IMR-90 (cell line): Measurements from ENCODE around the gene ZNF423. TPM values are rescaled to one million over a fixed set of nuclear protein-coding genes. Genes with fewer than 3 reads are reported as not detected.

Source experiments
- ATAC-seq: fragments of 200-7000 bp; cut with Tn5 transposase; 2 replicates; pipeline ENCODE4 v1.9.1; 2020; ENCODE audit warnings: low read depth, mild to moderate bottlenecking, moderate library complexity
- BruUV-seq: library from RNA; stranded (reverse); fragments of 400-500 nt; replicated peaks from 2 replicates; lab custom pipeline; 2021; lab: Mats Ljungman, UMichigan
- CTCF ChIA-PET: fragments of 300-600 bp; formaldehyde crosslinking; extraction: SDS; loops from one replicate; lab custom pipeline; 2021; ENCODE audit warnings: antibody characterized with exemption; lab: Yijun Ruan, JAX
- POLR2A ChIA-PET: fragments of 300-600 bp; sonication (Branson Sonifier 250); formaldehyde crosslinking; loops from one replicate; lab custom pipeline; 2022; ENCODE audit warnings: antibody characterized with exemption; ENCODE audit not compliant: unreplicated experiment; lab: Charles Lee
- DNase-seq: peaks from one replicate; pipeline ENCODE4 v3.0.0; 2013
- H2AFZ ChIP-seq: replicated peaks from 2 replicates; pipeline ENCODE3; 2013; ENCODE audit warnings: low read length, mild to moderate bottlenecking; ENCODE audit not compliant: poor library complexity
- H2AK5ac ChIP-seq: 2 replicates; pipeline ENCODE4 v1.6.1; 2013; ENCODE audit warnings: low read depth, low read length, inconsistent platforms
- H2AK9ac ChIP-seq: replicated peaks from 2 replicates; pipeline ENCODE3; 2013; ENCODE audit warnings: mild to moderate bottlenecking, low read depth, low read length, moderate library complexity; ENCODE audit not compliant: poor library complexity
- H2BK120ac ChIP-seq: 2 replicates; pipeline ENCODE4 v1.6.1; 2013; ENCODE audit warnings: low read depth, low read length, inconsistent platforms
- H2BK15ac ChIP-seq: 3 replicates; pipeline ENCODE4 v1.6.1; 2013; ENCODE audit warnings: low read depth, low read length, inconsistent platforms
- H2BK20ac ChIP-seq: 2 replicates; pipeline ENCODE4 v1.6.1; 2013; ENCODE audit warnings: low read depth, mild to moderate bottlenecking, inconsistent platforms, low read length, moderate library complexity
- H2BK5ac ChIP-seq: 2 replicates; pipeline ENCODE4 v1.6.1; 2013; ENCODE audit warnings: mild to moderate bottlenecking, low read depth, low read length, inconsistent platforms; ENCODE audit not compliant: poor library complexity, severe bottlenecking
- H3K14ac ChIP-seq: replicated peaks from 2 replicates; pipeline ENCODE4 v1.6.1; 2013; ENCODE audit warnings: low read depth, low read length, inconsistent platforms
- H3K18ac ChIP-seq: 2 replicates; pipeline ENCODE4 v1.6.1; 2013; ENCODE audit warnings: low read depth, low read length, control low read depth
- H3K23ac ChIP-seq: 2 replicates; pipeline ENCODE4 v1.6.1; 2013; ENCODE audit warnings: low read depth, low read length, inconsistent platforms
- H3K27ac ChIP-seq: 2 replicates; pipeline ENCODE4 v1.5.1; 2013; ENCODE audit warnings: mild to moderate bottlenecking, control low read depth, low read length; ENCODE audit not compliant: insufficient read depth
- H3K27me3 ChIP-seq: 2 replicates; pipeline ENCODE4 v1.6.1; 2013; ENCODE audit warnings: low read length; ENCODE audit not compliant: control insufficient read depth, insufficient read depth
- H3K36me3 ChIP-seq: 2 replicates; pipeline ENCODE4 v1.6.1; 2013; ENCODE audit warnings: low read length, mixed read lengths; ENCODE audit not compliant: control insufficient read depth, insufficient read depth
- H3K4ac ChIP-seq: 2 replicates; pipeline ENCODE4 v1.6.1; 2013; ENCODE audit warnings: low read depth, low read length, inconsistent platforms
- H3K4me1 ChIP-seq: 2 replicates; pipeline ENCODE4 v1.6.1; 2013; ENCODE audit warnings: low read length, mixed read lengths; ENCODE audit not compliant: control insufficient read depth, insufficient read depth
- H3K4me2 ChIP-seq: 2 replicates; pipeline ENCODE4 v1.6.1; 2013; ENCODE audit warnings: low read depth, mild to moderate bottlenecking, control low read depth, low read length, moderate library complexity
- H3K4me3 ChIP-seq: 2 replicates; pipeline ENCODE4 v1.5.1; 2013; ENCODE audit warnings: low read depth, mild to moderate bottlenecking, control low read depth, low read length, moderate library complexity; ENCODE audit not compliant: insufficient read depth
- H3K56ac ChIP-seq: 2 replicates; pipeline ENCODE4 v1.6.1; 2013; ENCODE audit warnings: low read length, inconsistent platforms; ENCODE audit not compliant: insufficient read depth; ENCODE audit errors: extremely low read depth
- H3K79me1 ChIP-seq, 2 experiments: 2 replicates each; pipeline ENCODE4 v1.6.1; 2013; ENCODE audit warnings: low read length in 2 of 2, inconsistent platforms in 1 of 2, low read depth in 1 of 2
- H3K9ac ChIP-seq: 2 replicates; pipeline ENCODE4 v1.6.1; 2013; ENCODE audit warnings: low read depth, low read length, control low read depth
- H3K9me1 ChIP-seq: 2 replicates; pipeline ENCODE4 v1.6.1; 2013; ENCODE audit warnings: low read length, inconsistent platforms; ENCODE audit not compliant: insufficient read depth
- H3K9me3 ChIP-seq: 2 replicates; pipeline ENCODE4 v1.6.1; 2013; ENCODE audit warnings: low read length; ENCODE audit not compliant: control insufficient read depth, insufficient read depth
- H4K20me1 ChIP-seq: 2 replicates; pipeline ENCODE4 v1.6.1; 2013; ENCODE audit warnings: low read length, inconsistent platforms; ENCODE audit not compliant: insufficient read depth
- H4K5ac ChIP-seq: 2 replicates; pipeline ENCODE4 v1.6.1; 2013; ENCODE audit warnings: mild to moderate bottlenecking, low read depth, low read length, control low read depth
- H4K8ac ChIP-seq, 2 experiments: 2 replicates each; pipeline ENCODE4 v1.6.1; 2013; ENCODE audit warnings: low read depth in 2 of 2, low read length in 2 of 2, control low read depth in 1 of 2, inconsistent platforms in 1 of 2
- H4K91ac ChIP-seq: 2 replicates; pipeline ENCODE4 v1.6.1; 2013; ENCODE audit warnings: low read depth, low read length, inconsistent platforms; ENCODE audit not compliant: insufficient read depth
- BHLHE40 ChIP-seq: fragments of 150-350 bp; IDR thresholded peaks from 2 replicates; pipeline ENCODE4 v1.6.1; 2016; ENCODE audit warnings: mild to moderate bottlenecking, low read depth, low read length
- CEBPB ChIP-seq: IDR thresholded peaks from 2 replicates; pipeline ENCODE4 v1.6.1; 2012; ENCODE audit warnings: low read depth, low read length, improper control_type of control experiment
- CHD1 ChIP-seq: IDR thresholded peaks from 2 replicates; pipeline ENCODE4 v1.6.1; 2012; ENCODE audit warnings: low read depth, low read length, improper control_type of control experiment
- CTCF ChIP-seq: conservative IDR thresholded peaks from 2 replicates; pipeline ENCODE4 v1.5.1; 2012; ENCODE audit warnings: mild to moderate bottlenecking, low read depth, low read length, improper control_type of control experiment
- ELK1 ChIP-seq: fragments of 150-350 bp; IDR thresholded peaks from 2 replicates; pipeline ENCODE4 v1.6.1; 2016; ENCODE audit warnings: low read depth, mild to moderate bottlenecking, low read length, moderate library complexity, borderline replicate concordance
- FOS ChIP-seq: fragments of 150-350 bp; IDR thresholded peaks from 2 replicates; pipeline ENCODE4 v1.6.1; 2016; ENCODE audit warnings: low read depth, low read length
- MAFK ChIP-seq: IDR thresholded peaks from 2 replicates; pipeline ENCODE4 v1.6.1; 2012; ENCODE audit warnings: low read depth, low read length, improper control_type of control experiment
- MAZ ChIP-seq: IDR thresholded peaks from 2 replicates; pipeline ENCODE4 v1.6.1; 2012; ENCODE audit warnings: low read depth, mild to moderate bottlenecking, low read length, improper control_type of control experiment, moderate library complexity, borderline replicate concordance
- MXI1 ChIP-seq: IDR thresholded peaks from 2 replicates; pipeline ENCODE4 v1.6.1; 2012; ENCODE audit warnings: low read depth, mild to moderate bottlenecking, low read length, moderate library complexity, borderline replicate concordance
- NFE2L2 ChIP-seq: fragments of 150-350 bp; IDR thresholded peaks from 2 replicates; pipeline ENCODE4 v1.6.1; 2016; ENCODE audit warnings: low read depth, mild to moderate bottlenecking, low read length
- POLR2A ChIP-seq: IDR thresholded peaks from 2 replicates; pipeline ENCODE4 v1.6.1; 2012; ENCODE audit warnings: mild to moderate bottlenecking, low read depth, low read length
- RAD21 ChIP-seq: IDR thresholded peaks from 2 replicates; pipeline ENCODE4 v1.6.1; 2012; ENCODE audit warnings: low read length, improper control_type of control experiment
- RCOR1 ChIP-seq: IDR thresholded peaks from 2 replicates; pipeline ENCODE4 v1.6.1; 2012; ENCODE audit warnings: mild to moderate bottlenecking, low read length, improper control_type of control experiment; ENCODE audit not compliant: insufficient replicate concordance
- RFX5 ChIP-seq: IDR thresholded peaks from 2 replicates; pipeline ENCODE4 v1.8.0; 2012; ENCODE audit warnings: low read depth, mild to moderate bottlenecking, low read length, moderate library complexity
- SMC3 ChIP-seq: fragments of 150-350 bp; IDR thresholded peaks from 2 replicates; pipeline ENCODE4 v1.6.1; 2016; ENCODE audit warnings: low read depth, mild to moderate bottlenecking, antibody characterized with exemption, low read length, moderate library complexity
- USF2 ChIP-seq: fragments of 150-350 bp; IDR thresholded peaks from 2 replicates; pipeline ENCODE4 v1.6.1; 2017; ENCODE audit warnings: mild to moderate bottlenecking, antibody characterized with exemption, low read length, low read depth
- WGBS, 2 experiments: methylation state at CpG; one replicate each; pipeline versions ENCODE4 v1.1.5 to v1.1.7; 2013; ENCODE audit warnings: missing lambda C conversion rate in 2 of 2; ENCODE audit not compliant: insufficient read length in 1 of 2; ENCODE audit errors: extremely low coverage in 2 of 2; 5-methylcytosine and 5-hydroxymethylcytosine counted together
- dilution Hi-C: fragments of 300-500 bp; cut with HindIII; formaldehyde crosslinking; loops from one replicate; pipeline ENCODE4 v1.14.3; 2018; ENCODE audit warnings: low sequenced_read_pairs; ENCODE audit not compliant: unreplicated experiment
- in situ Hi-C: fragments of 300-500 bp; cut with MboI; formaldehyde crosslinking; loops from 3 replicates; pipeline ENCODE4 v1.14.3; 2019; ENCODE audit warnings: low sequenced_read_pairs, inconsistent platforms, mixed read lengths
- intact Hi-C: fragments of 100-400 bp; cut with micrococcal nuclease; formaldehyde crosslinking; loops from 2 replicates; pipeline ENCODE4 v1.10.0; 2022
- polyA plus RNA-seq, 3 experiments: library from polyadenylated mRNA; depleted of rRNA; stranded (reverse); fragments of >200 nt; gene quantifications; 2 replicates each; pipeline ENCODE4 v1.2.3, GENCODE V29; 2012; ENCODE audit warnings: low replicate concordance in 1 of 3
- total RNA-seq: library from RNA; depleted of rRNA; stranded (reverse); fragments of >200 nt; gene quantifications from 2 replicates; pipeline ENCODE4 v1.2.3, GENCODE V29; 2012

The ZNF423 gene
- total and polyA plus RNA-seq, 2 of the 4 experiments (the other 2 are of a cell fraction), result under 0.01 to 0.10 TPM

GRCh38 chr16:49782405-49782804 is 73.5 kb downstream of the ZNF423 start:
- TF ChIP-seq NFE2L2, result no peak
- TF ChIP-seq CEBPB, result no peak
- TF ChIP-seq FOS, result no peak
- TF ChIP-seq MXI1, result no peak
- TF ChIP-seq USF2, result no peak
- TF ChIP-seq RCOR1, result no peak
- no peak for TF ChIP-seq SMC3
- TF ChIP-seq MAZ, result no peak
- no peak for TF ChIP-seq ELK1
- no peak for TF ChIP-seq BHLHE40
- TF ChIP-seq CHD1, result no peak
- TF ChIP-seq CTCF, result no peak
- no peak for TF ChIP-seq POLR2A
- no peak for TF ChIP-seq RAD21
- TF ChIP-seq RFX5, result no peak
- TF ChIP-seq MAFK, result no peak
- in situ Hi-C loops, result no loop called here
- Histone ChIP-seq H3K27me3 (peaks cover 1% of the 10 kb centered on the region; the same call in 1 of the 2 replicates), H3K18ac (no peak overlapping the region), H3K4me3 (no peak overlapping the region), H2BK5ac (no peak overlapping the region), H3K9ac (no peak overlapping the region), H3K27ac (no peak overlapping the region), H4K8ac (no peak overlapping the region), H3K14ac (no peak overlapping the region), H2AFZ (no peak overlapping the region), H3K9me1 (no peaks in the 10 kb centered on the region), H2AK9ac (no peak overlapping the region), H4K5ac (no peak overlapping the region), H4K20me1 (no peaks in the 10 kb centered on the region), H3K79me1 (no peaks in the 10 kb centered on the region), H3K9me3 (no peaks in the 10 kb centered on the region), H3K56ac (no peak overlapping the region), H2BK20ac (no peak overlapping the region), H2BK15ac (no peak overlapping the region), H4K91ac (no peak overlapping the region), H3K4me2 (no peak overlapping the region), H2AK5ac (no peak overlapping the region), H3K36me3 (no peaks in the 10 kb centered on the region), H3K4me1 (no peaks in the 10 kb centered on the region), H3K23ac (no peak overlapping the region), H3K4ac (no peak overlapping the region), H2BK120ac (no peak overlapping the region)
- ChIA-PET CTCF (no interaction called here), POLR2A (no interaction called here)
- WGBS, 2 experiments, result no CpG with 5 or more reads among the region's 5 CpGs
- DNase-seq (no peak), ATAC-seq (no peak)
- dilution Hi-C loops, result no loop called here
- BruUV-seq, result no TSS peak
- intact Hi-C loops, result no loop called here
